Upper lobe of left lung (tissue), 6 donors: ENCODE measurements around the gene PYCR2. TPM values are rescaled to one million over a fixed set of nuclear protein-coding genes. Genes with fewer than 3 reads are reported as not detected.

Source experiments
- ATAC-seq, 2 donors: fragments of 200-7000 bp; cut with Tn5 transposase; one replicate each; pipeline ENCODE4 v1.9.1; 2022; ENCODE audit warnings: mild to moderate bottlenecking in 2 of 2, moderate library complexity in 2 of 2; ENCODE audit not compliant: low FRiP score in 2 of 2
- DNase-seq, 2 donors: peaks; one replicate each; pipeline ENCODE4 v3.0.0-alpha.2; 2019 to 2020
- H3K27ac ChIP-seq, 4 donors: fragments of 200-600 bp; sonication (generic); one replicate each; pipeline ENCODE4 v1.5.1; 2016 to 2019
- H3K27me3 ChIP-seq, 4 donors: fragments of 200-600 bp; sonication (generic); one replicate each; pipeline ENCODE4 v1.5.1; 2017 to 2019
- H3K36me3 ChIP-seq, 4 donors: fragments of 200-600 bp; sonication (generic); one replicate each; pipeline ENCODE4 v1.5.1; 2016 to 2019
- H3K4me1 ChIP-seq, 4 donors: fragments of 200-600 bp; sonication (generic); one replicate each; pipeline ENCODE4 v1.5.1; 2018 to 2019
- H3K4me3 ChIP-seq, 4 donors: fragments of 200-600 bp; sonication (generic); one replicate each; pipeline ENCODE4 v1.5.1; 2017 to 2019; ENCODE audit warnings: mild to moderate bottlenecking in 2 of 4, moderate library complexity in 1 of 4
- H3K9me3 ChIP-seq, 4 donors: fragments of 200-600 bp; sonication (generic); one replicate each; pipeline ENCODE4 v1.5.1; 2018 to 2019
- EP300 ChIP-seq, 4 donors: sonication (generic); formaldehyde crosslinking; IDR thresholded peaks; one replicate each; pipeline ENCODE4 v1.5.1; 2017; ENCODE audit warnings: antibody characterized with exemption in 4 of 4, control low read depth in 2 of 4
- POLR2A ChIP-seq, 4 donors: fragments of 450-650 bp; IDR thresholded peaks; one replicate each; pipeline ENCODE4 v1.5.1; 2016 to 2017; ENCODE audit warnings: antibody characterized with exemption in 4 of 4, mild to moderate bottlenecking in 2 of 4
- POLR2AphosphoS5 ChIP-seq, 2 donors: sonication (generic); formaldehyde crosslinking; IDR thresholded peaks; one replicate each; pipeline ENCODE4 v1.5.1; 2017; ENCODE audit warnings: antibody characterized with exemption in 2 of 2
- WGBS, 2 donors: methylation state at CpG; one replicate each; pipeline ENCODE4 v1.1.5; 2017 to 2018; 5-methylcytosine and 5-hydroxymethylcytosine counted together
- small RNA-seq, 4 donors: library from RNA; depleted of rRNA; stranded (forward); fragments of <200 nt; gene quantifications; one replicate each; pipeline ENCODE3, GENCODE V24; 2016
- total RNA-seq, 6 donors: library from RNA; depleted of rRNA in 4 of 6; stranded (reverse); fragments of >200 nt in 4 of 6; gene quantifications; one replicate each; pipeline versions ENCODE4 v1.1.0 to v1.2.1, GENCODE V29; 2016 to 2021
- TF ChIP-seq, protein P1 (sequence below), 6 experiments: fragments of 450-650 bp in 4 of 6; fragments of 200-600 bp in 2 of 6; sonication (generic) in 2 of 6; IDR thresholded peaks; one replicate each; pipeline ENCODE4 v1.5.1; 2016 to 2019; ENCODE audit warnings: antibody characterized with exemption in 6 of 6
- donor health status: DM: no; HTN: no; CAD: no; lungs with moderate emphysema.
- donor health status: DM: no; HTN: yes; CAD: no; lungs with severe emphysema.

PYCR2 gene
- total RNA-seq, 6 donors from 2014 or later, result 49.4 to 115 (median 69.6) TPM

DNA sequence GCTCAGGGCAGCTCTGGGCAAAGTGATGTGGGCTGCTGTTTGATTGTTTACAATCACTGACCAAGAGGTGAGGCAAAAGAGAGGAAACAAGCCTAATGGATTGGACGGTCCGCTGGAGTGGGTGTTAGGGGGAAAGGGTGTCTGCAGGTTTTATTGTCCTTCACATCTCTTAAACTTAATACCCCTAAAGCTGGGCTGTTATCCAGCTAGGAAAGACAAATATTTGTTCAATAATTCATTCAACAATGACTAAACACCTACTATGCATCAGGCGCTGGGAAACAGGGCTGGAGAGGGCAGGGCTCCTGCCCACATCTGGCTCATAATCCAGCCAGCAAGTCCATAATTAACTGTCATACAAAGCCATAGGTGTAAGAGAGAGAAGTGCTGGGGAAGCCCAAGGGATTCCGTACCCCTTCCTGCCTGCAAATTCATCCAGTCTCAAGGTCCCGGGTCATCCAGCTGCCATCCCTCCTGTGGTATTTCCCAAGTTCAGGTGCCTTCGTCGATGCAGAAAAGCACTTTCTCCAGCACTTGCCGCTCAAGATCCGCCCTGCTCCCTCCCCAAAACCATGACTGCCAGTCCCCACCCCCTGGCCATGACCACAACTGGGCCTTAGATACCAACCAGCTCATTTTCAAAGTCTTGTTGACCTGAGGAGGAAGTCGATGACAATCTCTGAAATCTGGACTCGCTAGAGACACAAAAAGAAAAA lies 52.5 kb downstream of the PYCR2 start:
- H3K27ac ChIP-seq, result no peak overlapping the region
- 70 to 77% methylated on average over 9 to 11 of the region's 11 CpGs for WGBS, 2 donors
- peaks cover 13 to 97% (median 71%) of the 10 kb centered on the region in 4 donors for H3K36me3 ChIP-seq
- peaks cover 0 to 25% (median 8%) of the 10 kb centered on the region in 4 donors for H3K4me1 ChIP-seq
- DNase-seq (no peak), ATAC-seq (no peak)
- no peaks in the 10 kb centered on the region for H3K27me3 ChIP-seq
- H3K4me3 ChIP-seq, result no peak overlapping the region
- no peaks in the 10 kb centered on the region for H3K9me3 ChIP-seq
- TF ChIP-seq, protein P1, sequence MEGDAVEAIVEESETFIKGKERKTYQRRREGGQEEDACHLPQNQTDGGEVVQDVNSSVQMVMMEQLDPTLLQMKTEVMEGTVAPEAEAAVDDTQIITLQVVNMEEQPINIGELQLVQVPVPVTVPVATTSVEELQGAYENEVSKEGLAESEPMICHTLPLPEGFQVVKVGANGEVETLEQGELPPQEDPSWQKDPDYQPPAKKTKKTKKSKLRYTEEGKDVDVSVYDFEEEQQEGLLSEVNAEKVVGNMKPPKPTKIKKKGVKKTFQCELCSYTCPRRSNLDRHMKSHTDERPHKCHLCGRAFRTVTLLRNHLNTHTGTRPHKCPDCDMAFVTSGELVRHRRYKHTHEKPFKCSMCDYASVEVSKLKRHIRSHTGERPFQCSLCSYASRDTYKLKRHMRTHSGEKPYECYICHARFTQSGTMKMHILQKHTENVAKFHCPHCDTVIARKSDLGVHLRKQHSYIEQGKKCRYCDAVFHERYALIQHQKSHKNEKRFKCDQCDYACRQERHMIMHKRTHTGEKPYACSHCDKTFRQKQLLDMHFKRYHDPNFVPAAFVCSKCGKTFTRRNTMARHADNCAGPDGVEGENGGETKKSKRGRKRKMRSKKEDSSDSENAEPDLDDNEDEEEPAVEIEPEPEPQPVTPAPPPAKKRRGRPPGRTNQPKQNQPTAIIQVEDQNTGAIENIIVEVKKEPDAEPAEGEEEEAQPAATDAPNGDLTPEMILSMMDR (IDR thresholded peaks at IDR 0.05), result no peak
- no peak for TF ChIP-seq POLR2AphosphoS5 (IDR thresholded peaks at IDR 0.05)
- no peak for TF ChIP-seq POLR2A (IDR thresholded peaks at IDR 0.05)
- TF ChIP-seq EP300 (IDR thresholded peaks at IDR 0.05), result no peak

DNA sequence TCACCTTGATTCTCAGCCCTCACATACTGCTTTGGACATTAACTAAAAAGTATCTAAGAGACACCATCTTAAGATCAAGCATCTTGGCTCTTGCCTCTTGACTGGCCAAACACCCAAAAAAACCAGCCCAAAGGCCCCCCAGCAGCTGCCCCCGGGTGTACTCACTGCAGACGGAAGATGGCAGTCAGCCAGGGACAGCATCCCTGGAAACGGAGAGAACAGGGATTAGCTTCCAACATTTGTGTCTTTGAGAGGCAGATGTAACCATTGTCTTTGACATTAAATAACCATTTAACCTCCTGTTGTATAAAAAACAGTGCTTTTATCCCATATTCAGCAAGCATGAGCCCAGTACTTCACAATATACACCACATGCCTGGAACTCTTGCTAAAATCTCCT lies 53.1 kb downstream of the PYCR2 start:
- Histone ChIP-seq H3K27me3 (no peaks in the 10 kb centered on the region), H3K36me3 (peaks cover 13 to 97% (median 75%) of the 10 kb centered on the region in 4 donors), H3K27ac (no peak overlapping the region), H3K4me3 (no peak overlapping the region), H3K4me1 (peaks cover 0 to 25% (median 10%) of the 10 kb centered on the region in 4 donors), H3K9me3 (no peaks in the 10 kb centered on the region)
- WGBS, 2 donors, result 74 to 75% methylated on average over 3 of the region's 3 CpGs
- DNase-seq, result no peak
- TF ChIP-seq, protein P1 (IDR thresholded peaks at IDR 0.05), result no peak
- TF ChIP-seq POLR2A (IDR thresholded peaks at IDR 0.05) (no peak), POLR2AphosphoS5 (IDR thresholded peaks at IDR 0.05) (no peak), EP300 (IDR thresholded peaks at IDR 0.05) (no peak)
- ATAC-seq, result no peak

Small RNAs within 50 kb of the gene (small RNA-seq; reads per million reads assigned to genes)
- 0 reads per million in 4 donors for gene AL117348.1
- gene NDUFA3P3, result 0 reads per million in 4 donors

Other genes starting within 250 kb of the PYCR2 start
- 100 to 1,000 TPM in 4 of 6 donors, 10 to 100 TPM in 2; 34.5 to 157 (median 125) TPM for gene SRP9, start 146.4 kb downstream of the PYCR2 start, total RNA-seq
- gene EPHX1, start 114.1 kb downstream of the PYCR2 start, total RNA-seq, result 100 to 1,000 TPM in 5 of 6 donors, 10 to 100 TPM in 1; 82.8 to 205 (median 141) TPM
- gene TMEM63A, start 41.9 kb downstream of the PYCR2 start, total RNA-seq, result 100 to 1,000 TPM in 4 of 6 donors, 10 to 100 TPM in 2; 57.9 to 244 (median 105) TPM
- under 1 TPM in 2 of 6 donors, not detected in 4; 0.47 to 0.69 TPM for gene LEFTY1, start 35.1 kb downstream of the PYCR2 start, total RNA-seq
- 1 to 10 TPM in 1 of 6 donors, under 1 TPM in 3, not detected in 2; 0.44 to 2.9 (median 0.76) TPM for gene LEFTY2, start 17.0 kb upstream of the PYCR2 start, total RNA-seq
- gene SDE2, start 75.1 kb upstream of the PYCR2 start, total RNA-seq, result 10 to 100 TPM; 12.1 to 27.8 (median 18.3) TPM
- gene H3-3A, start 138.5 kb upstream of the PYCR2 start, total RNA-seq, result 100 to 1,000 TPM; 148 to 453 (median 419) TPM